ENCODE measurements around the gene PLCB1.

- TF ChIP-seq, protein P1, sequence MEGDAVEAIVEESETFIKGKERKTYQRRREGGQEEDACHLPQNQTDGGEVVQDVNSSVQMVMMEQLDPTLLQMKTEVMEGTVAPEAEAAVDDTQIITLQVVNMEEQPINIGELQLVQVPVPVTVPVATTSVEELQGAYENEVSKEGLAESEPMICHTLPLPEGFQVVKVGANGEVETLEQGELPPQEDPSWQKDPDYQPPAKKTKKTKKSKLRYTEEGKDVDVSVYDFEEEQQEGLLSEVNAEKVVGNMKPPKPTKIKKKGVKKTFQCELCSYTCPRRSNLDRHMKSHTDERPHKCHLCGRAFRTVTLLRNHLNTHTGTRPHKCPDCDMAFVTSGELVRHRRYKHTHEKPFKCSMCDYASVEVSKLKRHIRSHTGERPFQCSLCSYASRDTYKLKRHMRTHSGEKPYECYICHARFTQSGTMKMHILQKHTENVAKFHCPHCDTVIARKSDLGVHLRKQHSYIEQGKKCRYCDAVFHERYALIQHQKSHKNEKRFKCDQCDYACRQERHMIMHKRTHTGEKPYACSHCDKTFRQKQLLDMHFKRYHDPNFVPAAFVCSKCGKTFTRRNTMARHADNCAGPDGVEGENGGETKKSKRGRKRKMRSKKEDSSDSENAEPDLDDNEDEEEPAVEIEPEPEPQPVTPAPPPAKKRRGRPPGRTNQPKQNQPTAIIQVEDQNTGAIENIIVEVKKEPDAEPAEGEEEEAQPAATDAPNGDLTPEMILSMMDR (conservative IDR thresholded peaks at IDR 0.05): no peak
- no peak for TF ChIP-seq EZH2 (IDR thresholded peaks at IDR 0.05; ENCODE audit: low read depth)
These were observed 15.8 kb upstream of the PLCB1 start for GRCh38 chr20:8116067-8116811.

Measured in PC-9 (cell line).